GM23248 (cell line): Measurements from ENCODE around the gene TTYH1. TPM values are rescaled to one million over a fixed set of nuclear protein-coding genes. Genes with fewer than 3 reads are reported as not detected.
A peak's percentile ranks its signal among the peaks of the same experiment; 100 is the strongest.
"Not testable (repeated sequence)": the region's sequence is repeated elsewhere in the genome, so short reads cannot be mapped to it uniquely, and the experiment has no call there.

ENCODE experiments used
- DNase-seq: peaks from one replicate; pipeline ENCODE4 v3.0.0-alpha.2; 2015
- H2AFZ ChIP-seq: fragments of 200-600 bp; sonication (generic); 2 replicates; pipeline ENCODE4 v1.6.1; 2016; ENCODE audit warnings: antibody characterized with exemption
- H3F3A ChIP-seq: fragments of 200-600 bp; sonication (generic); 2 replicates; pipeline ENCODE4 v1.6.1; 2016; ENCODE audit warnings: mild to moderate bottlenecking, antibody characterized with exemption, mixed run types; ENCODE audit not compliant: insufficient read depth
- H3K27ac ChIP-seq: fragments of 200-600 bp; sonication (generic); 2 replicates; pipeline ENCODE4 v1.5.1; 2016; ENCODE audit warnings: mild to moderate bottlenecking
- H3K27me3 ChIP-seq: fragments of 200-600 bp; sonication (generic); replicated peaks from 2 replicates; pipeline ENCODE4 v1.6.1; 2016; ENCODE audit warnings: mild to moderate bottlenecking; ENCODE audit not compliant: insufficient read depth
- H3K36me3 ChIP-seq: fragments of 200-600 bp; sonication (generic); 2 replicates; pipeline ENCODE4 v1.6.1; 2016; ENCODE audit warnings: low read depth, mild to moderate bottlenecking
- H3K4me1 ChIP-seq: fragments of 200-600 bp; sonication (generic); 2 replicates; pipeline ENCODE4 v1.6.1; 2016; ENCODE audit warnings: mild to moderate bottlenecking; ENCODE audit not compliant: insufficient read depth
- H3K4me2 ChIP-seq: fragments of 200-600 bp; sonication (generic); one replicate; pipeline ENCODE4 v1.6.1; 2016; ENCODE audit warnings: mild to moderate bottlenecking; ENCODE audit not compliant: unreplicated experiment
- H3K4me3 ChIP-seq: fragments of 200-600 bp; sonication (generic); 2 replicates; pipeline ENCODE4 v1.5.1; 2016; ENCODE audit warnings: mild to moderate bottlenecking
- H3K79me2 ChIP-seq: fragments of 200-600 bp; sonication (generic); 2 replicates; pipeline ENCODE4 v1.6.1; 2016; ENCODE audit warnings: mild to moderate bottlenecking; ENCODE audit not compliant: insufficient read depth
- H3K9ac ChIP-seq: fragments of 200-600 bp; sonication (generic); 2 replicates; pipeline ENCODE4 v1.6.1; 2016; ENCODE audit warnings: mild to moderate bottlenecking
- H3K9me2 ChIP-seq: fragments of 200-600 bp; sonication (generic); 2 replicates; pipeline ENCODE4 v1.6.1; 2016; ENCODE audit warnings: mixed run types, mild to moderate bottlenecking, moderate library complexity; ENCODE audit not compliant: insufficient read depth
- H3K9me3 ChIP-seq: fragments of 200-600 bp; sonication (generic); one replicate; pipeline ENCODE4 v1.6.1; 2017; ENCODE audit warnings: low read depth
- H4K20me1 ChIP-seq: fragments of 200-600 bp; sonication (generic); 2 replicates; pipeline ENCODE4 v1.6.0; 2016; ENCODE audit not compliant: insufficient read depth
- EZH2 ChIP-seq: fragments of 200-600 bp; sonication (generic); IDR thresholded peaks from 2 replicates; pipeline ENCODE4 v1.6.1; 2018; ENCODE audit warnings: antibody characterized with exemption, mild to moderate bottlenecking; ENCODE audit not compliant: insufficient read depth, poor library complexity, severe bottlenecking
- EZH2phosphoT487 ChIP-seq: fragments of 200-600 bp; sonication (generic); IDR thresholded peaks from 2 replicates; pipeline ENCODE4 v1.6.1; 2018; ENCODE audit warnings: antibody characterized with exemption, moderate library complexity, mild to moderate bottlenecking, low read depth; ENCODE audit not compliant: insufficient read depth
- WGBS, 2 experiments: methylation state at CpG; one replicate each; pipeline ENCODE4 v1.1.6; 2015 to 2017; ENCODE audit warnings: low lambda C conversion rate in 2 of 2, low coverage in 1 of 2; ENCODE audit errors: missing lambda C conversion rate in 2 of 2; 5-methylcytosine and 5-hydroxymethylcytosine counted together
- in situ Hi-C: fragments of 300-500 bp; cut with MboI; formaldehyde crosslinking; loops from 2 replicates; pipeline ENCODE4 v1.15.0; 2020
- polyA plus RNA-seq: library from polyadenylated mRNA; unstranded; fragments of >200 nt; fragmentation: Nextera tagmentation; extraction: Ambion mirVana; gene quantifications from 2 replicates; pipeline ENCODE4 v1.2.1, GENCODE V29; 2016
- total RNA-seq: library from RNA; depleted of rRNA; stranded (reverse); fragments of >200 nt; shearing (Covaris generic); gene quantifications from 2 replicates; pipeline ENCODE4 v1.2.3, GENCODE V29; 2014

Gene TTYH1
- total and polyA plus RNA-seq, 2 experiments from 2014 or later, result 0.05 TPM; not detected in 1

GRCh38 chr19:54439174-54439851, 24.0 kb downstream of the TTYH1 start:
- H3K4me1 ChIP-seq, result no peaks in the 10 kb centered on the region
- in situ Hi-C loops, result no loop called here
- peaks cover 31% of the 10 kb centered on the region for H3K79me2 ChIP-seq
- H3K27me3 ChIP-seq, result no peaks in the 10 kb centered on the region
- no peak overlapping the region for H3K4me3 ChIP-seq
- DNase-seq, result peak; percentile 52
- H3K9ac ChIP-seq, result no peak overlapping the region
- WGBS, 2 experiments, result 53 to 67% methylated on average over 15 of the region's 15 CpGs
- H3K4me2 ChIP-seq, result no peak overlapping the region
- H3K36me3 ChIP-seq, result peaks cover 4% of the 10 kb centered on the region; the same call in 1 of the 2 replicates
- H3K9me3 ChIP-seq, result no peaks in the 10 kb centered on the region
- H4K20me1 ChIP-seq, result no peaks in the 10 kb centered on the region
- no peak overlapping the region for H2AFZ ChIP-seq
- no peaks in the 10 kb centered on the region for H3F3A ChIP-seq
- no peaks in the 10 kb centered on the region for H3K9me2 ChIP-seq
- no peak for TF ChIP-seq EZH2
- H3K27ac ChIP-seq, result no peak overlapping the region

GRCh38 chr19:54440641-54441040, 25.4 kb downstream of the TTYH1 start:
- Histone ChIP-seq H3K79me2 (peaks cover 37% of the 10 kb centered on the region), H3F3A (no peaks in the 10 kb centered on the region), H3K9me2 (no peaks in the 10 kb centered on the region), H3K9ac (no peak overlapping the region), H3K4me2 (no peak overlapping the region), H3K27me3 (no peaks in the 10 kb centered on the region), H3K4me1 (no peaks in the 10 kb centered on the region), H4K20me1 (no peaks in the 10 kb centered on the region), H3K9me3 (no peaks in the 10 kb centered on the region), H2AFZ (no peak overlapping the region), H3K27ac (no peak overlapping the region), H3K36me3 (peaks cover 4% of the 10 kb centered on the region; the same call in 1 of the 2 replicates), H3K4me3 (no peak overlapping the region)
- WGBS, 2 experiments, result 85 to 89% methylated on average over 5 of the region's 5 CpGs
- DNase-seq, result no peak
- TF ChIP-seq EZH2phosphoT487 (no peak), EZH2 (no peak)
- in situ Hi-C loops, result no loop called here

- TF ChIP-seq EZH2phosphoT487 (no peak), EZH2 (no peak)
- Histone ChIP-seq H4K20me1 (no peaks in the 10 kb centered on the region), H2AFZ (no peak overlapping the region), H3K27ac (no peak overlapping the region), H3K9ac (no peak overlapping the region), H3K27me3 (no peaks in the 10 kb centered on the region), H3K36me3 (peaks cover 4% of the 10 kb centered on the region; the same call in 1 of the 2 replicates), H3K4me2 (no peak overlapping the region), H3K9me3 (no peaks in the 10 kb centered on the region), H3K79me2 (peaks cover 69% of the 10 kb centered on the region), H3K4me3 (no peak overlapping the region), H3K4me1 (peaks cover 13% of the 10 kb centered on the region), H3F3A (no peaks in the 10 kb centered on the region), H3K9me2 (no peaks in the 10 kb centered on the region)
- 90 to 95% methylated on average over 7 of the region's 7 CpGs for WGBS, 2 experiments
- no peak for DNase-seq
- in situ Hi-C loops, result no loop called here
Measured at GRCh38 chr19:54444737-54445136, 29.5 kb downstream of the TTYH1 start.

GRCh38 chr19:54446349-54446748, 31.1 kb downstream of the TTYH1 start:
- H3K9me2 ChIP-seq, H3K27ac ChIP-seq, H3F3A ChIP-seq, H3K4me2 ChIP-seq, H2AFZ ChIP-seq, H4K20me1 ChIP-seq, in situ Hi-C loops, DNase-seq, H3K27me3 ChIP-seq, H3K36me3 ChIP-seq, H3K4me3 ChIP-seq, H3K9ac ChIP-seq, H3K9me3 ChIP-seq: not testable (repeated sequence)
- 97% methylated on average over 15 of the region's 15 CpGs for WGBS, 2 experiments
- Histone ChIP-seq H3K79me2 (peaks cover 78% of the 10 kb centered on the region), H3K4me1 (peaks cover 22% of the 10 kb centered on the region)
